Body of pancreas (tissue), 4 donors: ENCODE results near the gene GPX3.

Experiments
- CTCF ChIP-seq, 7 experiments: fragments of 450-650 bp in 4 of 7; fragments of 200-600 bp in 3 of 7; sonication (generic) in 3 of 7; IDR thresholded peaks; one replicate each; pipeline ENCODE4 v1.5.1; 2016 to 2019; ENCODE audit warnings: antibody characterized with exemption in 7 of 7
- POLR2A ChIP-seq, 3 donors: fragments of 450-650 bp; IDR thresholded peaks; one replicate each; pipeline ENCODE4 v1.6.1; 2016; ENCODE audit warnings: antibody characterized with exemption in 3 of 3, mild to moderate bottlenecking in 2 of 3

- TF ChIP-seq CTCF (IDR thresholded peaks at IDR 0.05) (no peak), POLR2A (IDR thresholded peaks at IDR 0.05) (no peak)
These were observed 14.3 kb downstream of the GPX3 start for GRCh38 chr5:151034422-151035379.
